ENCODE results near the gene TMEM169.

The TMEM169 gene

GRCh38 chr2:216052420-216052819 lies 29.3 kb upstream of the TMEM169 start:
- DNase-seq, result no peak
- Histone ChIP-seq H3K9me3 (ENCODE audit: severe bottlenecking) (no peaks in the 10 kb centered on the region), H3K36me3 (peaks cover 3% of the 10 kb centered on the region), H3K27me3 (ENCODE audit: insufficient read depth, low read depth, severe bottlenecking) (no peaks in the 10 kb centered on the region), H3K4me3 (ENCODE audit: low read depth, low read length) (no peak overlapping the region), H3K27ac (no peak overlapping the region)
- TF ChIP-seq CTCF (IDR thresholded peaks at IDR 0.05; ENCODE audit: low read depth, low read length), result no peak

- no peak overlapping the region for H3K4me3 ChIP-seq (ENCODE audit: low read depth, low read length)
- peaks cover 6% of the 10 kb centered on the region; the same call in 1 of the 2 replicates for H3K36me3 ChIP-seq
- no peaks in the 10 kb centered on the region for H3K27me3 ChIP-seq (ENCODE audit: insufficient read depth, low read depth, severe bottlenecking)
- no peak for TF ChIP-seq CTCF (IDR thresholded peaks at IDR 0.05; ENCODE audit: low read depth, low read length)
- DNase-seq, result no peak
- H3K9me3 ChIP-seq (ENCODE audit: severe bottlenecking), result no peaks in the 10 kb centered on the region
- no peak overlapping the region for H3K27ac ChIP-seq
These were observed 26.0 kb upstream of the TMEM169 start for GRCh38 chr2:216055680-216056079.

GRCh38 chr2:216056739-216057138 lies 25.0 kb upstream of the TMEM169 start:
- no peak overlapping the region for H3K27ac ChIP-seq
- H3K9me3 ChIP-seq (ENCODE audit: severe bottlenecking), result no peaks in the 10 kb centered on the region
- peaks cover 6% of the 10 kb centered on the region; the same call in 1 of the 2 replicates for H3K36me3 ChIP-seq
- no peak for DNase-seq
- no peak overlapping the region for H3K4me3 ChIP-seq (ENCODE audit: low read depth, low read length)
- no peak for TF ChIP-seq CTCF (IDR thresholded peaks at IDR 0.05; ENCODE audit: low read depth, low read length)
- H3K27me3 ChIP-seq (ENCODE audit: insufficient read depth, low read depth, severe bottlenecking), result no peaks in the 10 kb centered on the region

GRCh38 chr2:216057688-216058193 lies 24.0 kb upstream of the TMEM169 start:
- peaks cover 6% of the 10 kb centered on the region; the same call in 1 of the 2 replicates for H3K36me3 ChIP-seq
- no peaks in the 10 kb centered on the region for H3K9me3 ChIP-seq (ENCODE audit: severe bottlenecking)
- H3K27ac ChIP-seq, result no peak overlapping the region
- no peak for TF ChIP-seq CTCF (IDR thresholded peaks at IDR 0.05; ENCODE audit: low read depth, low read length)
- no peak for DNase-seq
- no peak overlapping the region for H3K4me3 ChIP-seq (ENCODE audit: low read depth, low read length)
- no peaks in the 10 kb centered on the region for H3K27me3 ChIP-seq (ENCODE audit: insufficient read depth, low read depth, severe bottlenecking)

GRCh38 chr2:216059233-216059834 lies 22.4 kb upstream of the TMEM169 start:
- no peak for DNase-seq
- H3K36me3 ChIP-seq, result peaks cover 13% of the 10 kb centered on the region
- H3K27me3 ChIP-seq (ENCODE audit: insufficient read depth, low read depth, severe bottlenecking), result no peaks in the 10 kb centered on the region
- no peak overlapping the region for H3K27ac ChIP-seq
- H3K9me3 ChIP-seq (ENCODE audit: severe bottlenecking), result no peaks in the 10 kb centered on the region
- no peak overlapping the region for H3K4me3 ChIP-seq (ENCODE audit: low read depth, low read length)
- 0 out of 2 replicates have a peak, but pooled peaks have one; percentile 3 for TF ChIP-seq CTCF (IDR thresholded peaks at IDR 0.05; ENCODE audit: low read depth, low read length)

Data from WERI-Rb-1 (cell line).